Endothelial cell of umbilical vein (primary cell): Measurements from ENCODE around the gene SRGAP3.

Source experiments
- EZH2 ChIP-seq: IDR thresholded peaks from 2 replicates; pipeline ENCODE4 v1.6.1; 2012; ENCODE audit warnings: borderline replicate concordance, low read depth, mild to moderate bottlenecking, moderate library complexity, low read length, inconsistent platforms; ENCODE audit not compliant: severe bottlenecking
- FOS ChIP-seq: IDR thresholded peaks from 2 replicates; pipeline ENCODE4 v1.6.1; 2011; ENCODE audit warnings: mild to moderate bottlenecking, low read length, moderate library complexity, borderline replicate concordance; ENCODE audit not compliant: insufficient read depth
- GATA2 ChIP-seq: IDR thresholded peaks from 2 replicates; pipeline ENCODE4 v1.7.0; 2011; ENCODE audit warnings: low read depth, mild to moderate bottlenecking, moderate library complexity, mixed read lengths, low read length; ENCODE audit not compliant: insufficient read length, insufficient read depth
- JUN ChIP-seq: IDR thresholded peaks from 2 replicates; pipeline ENCODE4 v1.6.1; 2011; ENCODE audit warnings: borderline replicate concordance, low read depth; ENCODE audit not compliant: insufficient read length, insufficient read depth
- MYC ChIP-seq: IDR thresholded peaks from one replicate; pipeline ENCODE4 v1.6.1; 2011; ENCODE audit warnings: mild to moderate bottlenecking, low read depth, low read length
- POLR2A ChIP-seq: IDR thresholded peaks from 2 replicates; pipeline ENCODE4 v1.6.1; 2012; ENCODE audit warnings: low read depth, mild to moderate bottlenecking, control low read depth, low read length
- POLR2AphosphoS5 ChIP-seq: IDR thresholded peaks from 2 replicates; pipeline ENCODE4 v1.6.1; 2012; ENCODE audit warnings: low read depth, mild to moderate bottlenecking, control low read depth, low read length, moderate library complexity; ENCODE audit not compliant: insufficient read depth
- TF ChIP-seq, protein P1 (sequence below), 2 donors: IDR thresholded peaks; 1 replicate in 1 of 2; 2 replicates in 1 of 2; pipeline ENCODE4 v1.5.1; 2011; ENCODE audit warnings: low read length in 2 of 2, mild to moderate bottlenecking in 2 of 2, moderate library complexity in 2 of 2, control low read depth in 1 of 2, inconsistent platforms in 1 of 2, low read depth in 1 of 2; ENCODE audit not compliant: insufficient read depth in 1 of 2; ENCODE audit errors: extremely low read depth in 1 of 2
- TF ChIP-seq, protein P2 (sequence below): IDR thresholded peaks from 2 replicates; pipeline ENCODE4 v1.6.1; 2011; ENCODE audit not compliant: insufficient read depth, insufficient read length

DNA sequence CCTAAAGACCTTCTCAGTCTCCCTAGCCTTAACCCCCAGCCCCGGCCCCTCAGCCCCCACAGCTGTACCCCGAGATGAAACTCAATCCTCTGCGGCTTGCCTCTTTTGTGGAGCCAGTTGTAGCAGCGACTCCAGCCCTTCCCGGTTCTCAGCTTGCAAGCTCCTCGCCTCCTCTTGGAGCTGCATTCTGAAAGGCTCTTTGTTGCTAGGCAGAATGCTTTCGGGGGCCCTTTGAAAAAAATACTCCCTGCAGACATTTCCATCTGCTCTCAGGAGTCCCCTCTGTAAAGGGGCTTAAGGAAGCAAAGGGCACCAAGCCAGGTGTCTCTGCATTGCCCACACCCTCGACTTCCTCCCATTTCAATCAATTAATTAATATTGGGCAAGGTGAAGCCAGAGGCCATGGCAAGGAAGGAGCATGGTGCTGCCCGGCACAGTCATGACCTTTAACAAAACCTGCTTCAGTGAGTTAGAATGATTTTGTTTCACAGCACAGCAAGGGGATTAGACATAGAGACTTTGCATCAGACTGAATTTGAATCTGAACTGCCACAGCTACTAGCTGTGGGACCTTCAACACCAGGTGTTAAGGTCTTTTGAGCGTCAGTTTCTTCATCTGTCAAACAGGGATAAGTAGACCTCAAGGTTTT lies 65.5 kb downstream of the SRGAP3 start:
- no peak for TF ChIP-seq MYC
- no peak for TF ChIP-seq POLR2AphosphoS5
- TF ChIP-seq, protein P1, sequence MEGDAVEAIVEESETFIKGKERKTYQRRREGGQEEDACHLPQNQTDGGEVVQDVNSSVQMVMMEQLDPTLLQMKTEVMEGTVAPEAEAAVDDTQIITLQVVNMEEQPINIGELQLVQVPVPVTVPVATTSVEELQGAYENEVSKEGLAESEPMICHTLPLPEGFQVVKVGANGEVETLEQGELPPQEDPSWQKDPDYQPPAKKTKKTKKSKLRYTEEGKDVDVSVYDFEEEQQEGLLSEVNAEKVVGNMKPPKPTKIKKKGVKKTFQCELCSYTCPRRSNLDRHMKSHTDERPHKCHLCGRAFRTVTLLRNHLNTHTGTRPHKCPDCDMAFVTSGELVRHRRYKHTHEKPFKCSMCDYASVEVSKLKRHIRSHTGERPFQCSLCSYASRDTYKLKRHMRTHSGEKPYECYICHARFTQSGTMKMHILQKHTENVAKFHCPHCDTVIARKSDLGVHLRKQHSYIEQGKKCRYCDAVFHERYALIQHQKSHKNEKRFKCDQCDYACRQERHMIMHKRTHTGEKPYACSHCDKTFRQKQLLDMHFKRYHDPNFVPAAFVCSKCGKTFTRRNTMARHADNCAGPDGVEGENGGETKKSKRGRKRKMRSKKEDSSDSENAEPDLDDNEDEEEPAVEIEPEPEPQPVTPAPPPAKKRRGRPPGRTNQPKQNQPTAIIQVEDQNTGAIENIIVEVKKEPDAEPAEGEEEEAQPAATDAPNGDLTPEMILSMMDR (IDR thresholded peaks at IDR 0.05; ENCODE audit: extremely low read depth in 1 of 2, insufficient read depth in 1 of 2, low read depth in 1 of 2, low read length in 2 of 2): no peak
- TF ChIP-seq EZH2: no peak
- TF ChIP-seq, protein P2, sequence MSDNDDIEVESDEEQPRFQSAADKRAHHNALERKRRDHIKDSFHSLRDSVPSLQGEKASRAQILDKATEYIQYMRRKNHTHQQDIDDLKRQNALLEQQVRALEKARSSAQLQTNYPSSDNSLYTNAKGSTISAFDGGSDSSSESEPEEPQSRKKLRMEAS: no peak
- no peak for TF ChIP-seq POLR2A
- TF ChIP-seq JUN: no peak
- TF ChIP-seq GATA2: no peak
- no peak for TF ChIP-seq FOS
